K562 (cell line): ENCODE data around the gene MEIKIN. TPM values are rescaled to one million over a fixed set of nuclear protein-coding genes. Genes with fewer than 3 reads are reported as not detected.
A peak's percentile ranks its signal among the peaks of the same experiment; 100 is the strongest.

Experiments used
- BACH1 ChIP-seq: fragments of 200-800 bp; sonication (Bioruptor generic); IDR thresholded peaks from 2 replicates; pipeline ENCODE4 v1.6.1; 2016; ENCODE audit warnings: missing genetic modification characterization, missing compliant biosample characterization
- CCNT2 ChIP-seq: IDR thresholded peaks from 2 replicates; pipeline ENCODE4 v1.6.1; 2011; ENCODE audit warnings: borderline replicate concordance, low read depth, mild to moderate bottlenecking, moderate library complexity, mixed read lengths, low read length; ENCODE audit not compliant: insufficient read length; ENCODE audit errors: extremely low read depth
- FOXJ2 ChIP-seq: fragments of 200-800 bp; sonication (Bioruptor generic); IDR thresholded peaks from 2 replicates; pipeline ENCODE4 v1.6.1; 2016; ENCODE audit warnings: missing genetic modification characterization, missing compliant biosample characterization
- GATAD2B ChIP-seq: fragments of 450-650 bp; IDR thresholded peaks from 2 replicates; pipeline ENCODE4 v1.6.1; 2017; ENCODE audit warnings: mild to moderate bottlenecking, borderline replicate concordance
- KAT2B ChIP-seq: IDR thresholded peaks from one replicate; pipeline ENCODE4 v1.6.1; 2012; ENCODE audit warnings: low read depth, mild to moderate bottlenecking, control low read depth, inconsistent platforms, low read length, moderate library complexity
- LARP7 ChIP-seq: fragments of 450-650 bp; IDR thresholded peaks from 2 replicates; pipeline ENCODE4 v1.6.1; 2016
- MAFK ChIP-seq: IDR thresholded peaks from 2 replicates; pipeline ENCODE4 v1.6.1; 2011; ENCODE audit warnings: low read length, improper control_type of control experiment
- MAZ ChIP-seq, 2 experiments: fragments of 450-650 bp in 1 of 2; sonication (generic) in 1 of 2; formaldehyde crosslinking; IDR thresholded peaks in 1 of 2; conservative IDR thresholded peaks in 1 of 2; 2 replicates each; pipeline versions ENCODE4 v1.4.0 to v1.5.0; 2020; ENCODE audit warnings: mild to moderate bottlenecking in 1 of 2, missing genetic modification reagents in 1 of 2
- MXI1 ChIP-seq: IDR thresholded peaks from 2 replicates; pipeline ENCODE4 v1.6.1; 2011; ENCODE audit warnings: low read depth, mild to moderate bottlenecking, improper control_type of control experiment, low read length
- NCOA1 ChIP-seq: fragments of 450-650 bp; IDR thresholded peaks from 2 replicates; pipeline ENCODE4 v1.6.1; 2016; ENCODE audit warnings: low read depth
- NCOR1 ChIP-seq: fragments of 450-650 bp; IDR thresholded peaks from 2 replicates; pipeline ENCODE4 v1.6.1; 2016; ENCODE audit warnings: mild to moderate bottlenecking, moderate library complexity
- SMAD3 ChIP-seq: fragments of 450-650 bp; formaldehyde crosslinking; conservative IDR thresholded peaks from 2 replicates; pipeline ENCODE4 v1.4.0; 2020; ENCODE audit warnings: mild to moderate bottlenecking
- SOX6 ChIP-seq: fragments of 450-650 bp; IDR thresholded peaks from 2 replicates; pipeline ENCODE4 v1.6.1; 2014; ENCODE audit warnings: mild to moderate bottlenecking
- TAF1 ChIP-seq: IDR thresholded peaks from 2 replicates; pipeline ENCODE4 v1.6.1; 2011; ENCODE audit warnings: mild to moderate bottlenecking, low read length, moderate library complexity; ENCODE audit not compliant: insufficient read depth, control insufficient read depth, severe bottlenecking; ENCODE audit errors: extremely low read depth
- YBX1 ChIP-seq: fragments of 450-650 bp; IDR thresholded peaks from 2 replicates; pipeline ENCODE4 v1.7.1; 2016; ENCODE audit warnings: mild to moderate bottlenecking
- polyA plus RNA-seq, 8 experiments: library from polyadenylated mRNA; depleted of rRNA in 4 of 8; stranded (reverse) in 5 of 8; unstranded in 3 of 8; fragments of >200 nt; fragmentation: Nextera tagmentation in 2 of 8; fragmentation: Illumina TruSeq in 1 of 8; extraction: Ambion mirVana in 2 of 8; extraction: Trizol in 1 of 8; gene quantifications; 2 replicates each; pipeline versions ENCODE4 v1.2.1 to v1.2.3, GENCODE V29; 2011 to 2014; ENCODE audit warnings: inconsistent platforms in 1 of 8, missing spikeins in 1 of 8
- total RNA-seq, 7 experiments: library from RNA; depleted of rRNA in 6 of 7; stranded (reverse); fragments of >200 nt in 6 of 7; fragmentation: Illumina TruSeq in 2 of 7; extraction: Trizol in 2 of 7; gene quantifications; 2 replicates each; pipeline versions ENCODE4 v1.2.1 to v1.2.3, GENCODE V29; 2011 to 2021; ENCODE audit warnings: low replicate concordance in 1 of 7
- TF ChIP-seq, protein P1 (sequence below), 2 experiments: IDR thresholded peaks; 2 replicates each; pipeline ENCODE4 v1.6.1; 2011; ENCODE audit warnings: borderline replicate concordance in 1 of 2, control low read depth in 1 of 2, low read depth in 1 of 2, low read length in 1 of 2, mild to moderate bottlenecking in 1 of 2, mixed read lengths in 1 of 2, moderate library complexity in 1 of 2; ENCODE audit not compliant: insufficient read depth in 1 of 2, insufficient read length in 1 of 2, poor library complexity in 1 of 2, severe bottlenecking in 1 of 2; ENCODE audit errors: extremely low read depth in 1 of 2
- TF ChIP-seq, protein P2 (sequence below): sonication (generic); formaldehyde crosslinking; IDR thresholded peaks from 2 replicates; pipeline ENCODE4 v1.8.0; 2022; ENCODE audit warnings: mild to moderate bottlenecking, missing genetic modification reagents
- TF ChIP-seq, protein P3 (sequence below): fragments of 200-800 bp; sonication (Bioruptor generic); IDR thresholded peaks from 2 replicates; pipeline ENCODE4 v1.6.1; 2017; ENCODE audit warnings: missing genetic modification characterization, missing compliant biosample characterization
- TF ChIP-seq, protein P4 (sequence below): fragments of 450-650 bp; IDR thresholded peaks from 2 replicates; pipeline ENCODE4 v1.6.1; 2017; ENCODE audit warnings: antibody characterized with exemption, mild to moderate bottlenecking

Gene MEIKIN
- total and polyA plus RNA-seq, 9 of the 15 experiments (the other 6 are each of a cell fraction or from before 2014, with no cell fraction given) = 0.18 TPM; not detected in 8

DNA sequence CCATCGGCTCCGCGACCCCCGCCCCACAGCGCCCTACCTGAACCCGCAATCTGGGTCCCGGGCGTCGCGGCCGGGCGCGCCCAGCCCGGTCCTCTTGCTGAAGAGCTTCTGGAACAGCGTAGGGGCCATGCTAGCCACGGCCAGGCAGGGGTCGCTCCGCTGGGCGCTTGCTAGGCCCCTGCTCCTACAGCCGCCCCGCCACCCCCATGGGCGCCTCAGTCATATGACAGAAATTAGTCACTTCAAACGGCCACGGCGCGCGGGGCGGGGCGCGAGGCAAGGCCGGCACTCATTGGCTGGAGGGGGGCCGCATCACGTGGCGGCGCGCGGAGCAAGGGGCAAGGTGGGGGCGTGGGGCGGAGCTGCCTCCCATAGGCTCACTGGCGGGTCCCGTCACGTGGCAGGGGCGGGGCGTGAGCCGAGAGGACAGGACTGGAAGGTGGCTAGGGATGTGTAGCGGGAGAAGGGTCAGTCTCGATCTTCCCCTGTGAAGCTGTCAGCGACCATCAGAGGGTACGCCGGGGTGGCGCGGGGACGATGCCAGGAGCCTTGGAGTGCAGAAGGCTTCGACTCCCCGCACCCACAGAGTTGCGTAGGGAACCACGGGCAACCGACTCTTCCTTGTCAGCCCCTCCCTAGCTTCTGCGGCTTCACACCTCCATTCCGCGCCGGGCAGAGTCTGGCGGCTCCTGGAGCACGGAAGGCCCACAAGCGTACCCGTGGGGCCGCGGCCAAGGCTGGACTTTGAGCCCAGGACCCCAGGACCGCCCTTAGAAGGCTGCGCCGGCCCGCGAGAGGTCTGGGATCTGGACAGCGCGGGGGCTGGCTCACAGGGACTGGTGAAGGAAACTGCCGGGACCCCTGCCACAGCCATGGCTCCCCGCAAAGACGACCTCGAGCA is 148.4 kb downstream of the MEIKIN start, which contains the start of gene FNIP1 (continued):
- TF ChIP-seq CCNT2 (peak; percentile 95), MAFK (no peak), MAZ (CRISPR knock-in tag; conservative IDR thresholded peaks at IDR 0.05 in 1 of 2, IDR thresholded peaks at IDR 0.05 in 1 of 2) (peak; percentile 95 to 96), NCOA1 (no peak), SMAD3 (CRISPR knock-in tag) (peak; percentile 79), KAT2B (no peak), NCOR1 (peak; percentile 52), YBX1 (no peak), BACH1 (tag) (no peak), LARP7 (no peak), SOX6 (peak; percentile 51; the same call in 1 of the 2 replicates), FOXJ2 (0 out of 2 replicates have a peak, but pooled peaks have one; percentile 27), GATAD2B (no peak), MXI1 (no peak), TAF1 (peak; percentile 94)
- TF ChIP-seq, protein P1, sequence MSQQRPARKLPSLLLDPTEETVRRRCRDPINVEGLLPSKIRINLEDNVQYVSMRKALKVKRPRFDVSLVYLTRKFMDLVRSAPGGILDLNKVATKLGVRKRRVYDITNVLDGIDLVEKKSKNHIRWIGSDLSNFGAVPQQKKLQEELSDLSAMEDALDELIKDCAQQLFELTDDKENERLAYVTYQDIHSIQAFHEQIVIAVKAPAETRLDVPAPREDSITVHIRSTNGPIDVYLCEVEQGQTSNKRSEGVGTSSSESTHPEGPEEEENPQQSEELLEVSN (IDR thresholded peaks at IDR 0.05; ENCODE audit: borderline replicate concordance in 1 of 2, extremely low read depth in 1 of 2, insufficient read depth in 1 of 2, insufficient read length in 1 of 2, low read depth in 1 of 2, low read length in 1 of 2, poor library complexity in 1 of 2, severe bottlenecking in 1 of 2) = peak; percentile 87 to 89
- TF ChIP-seq, protein P2, sequence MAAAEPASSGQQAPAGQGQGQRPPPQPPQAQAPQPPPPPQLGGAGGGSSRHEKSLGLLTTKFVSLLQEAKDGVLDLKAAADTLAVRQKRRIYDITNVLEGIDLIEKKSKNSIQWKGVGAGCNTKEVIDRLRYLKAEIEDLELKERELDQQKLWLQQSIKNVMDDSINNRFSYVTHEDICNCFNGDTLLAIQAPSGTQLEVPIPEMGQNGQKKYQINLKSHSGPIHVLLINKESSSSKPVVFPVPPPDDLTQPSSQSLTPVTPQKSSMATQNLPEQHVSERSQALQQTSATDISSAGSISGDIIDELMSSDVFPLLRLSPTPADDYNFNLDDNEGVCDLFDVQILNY (CRISPR knock-in tag) = peak; percentile 98
- TF ChIP-seq, protein P3, sequence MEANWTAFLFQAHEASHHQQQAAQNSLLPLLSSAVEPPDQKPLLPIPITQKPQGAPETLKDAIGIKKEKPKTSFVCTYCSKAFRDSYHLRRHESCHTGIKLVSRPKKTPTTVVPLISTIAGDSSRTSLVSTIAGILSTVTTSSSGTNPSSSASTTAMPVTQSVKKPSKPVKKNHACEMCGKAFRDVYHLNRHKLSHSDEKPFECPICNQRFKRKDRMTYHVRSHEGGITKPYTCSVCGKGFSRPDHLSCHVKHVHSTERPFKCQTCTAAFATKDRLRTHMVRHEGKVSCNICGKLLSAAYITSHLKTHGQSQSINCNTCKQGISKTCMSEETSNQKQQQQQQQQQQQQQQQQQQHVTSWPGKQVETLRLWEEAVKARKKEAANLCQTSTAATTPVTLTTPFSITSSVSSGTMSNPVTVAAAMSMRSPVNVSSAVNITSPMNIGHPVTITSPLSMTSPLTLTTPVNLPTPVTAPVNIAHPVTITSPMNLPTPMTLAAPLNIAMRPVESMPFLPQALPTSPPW (CRISPR knock-in tag) = peak; percentile 98
- TF ChIP-seq, protein P4, sequence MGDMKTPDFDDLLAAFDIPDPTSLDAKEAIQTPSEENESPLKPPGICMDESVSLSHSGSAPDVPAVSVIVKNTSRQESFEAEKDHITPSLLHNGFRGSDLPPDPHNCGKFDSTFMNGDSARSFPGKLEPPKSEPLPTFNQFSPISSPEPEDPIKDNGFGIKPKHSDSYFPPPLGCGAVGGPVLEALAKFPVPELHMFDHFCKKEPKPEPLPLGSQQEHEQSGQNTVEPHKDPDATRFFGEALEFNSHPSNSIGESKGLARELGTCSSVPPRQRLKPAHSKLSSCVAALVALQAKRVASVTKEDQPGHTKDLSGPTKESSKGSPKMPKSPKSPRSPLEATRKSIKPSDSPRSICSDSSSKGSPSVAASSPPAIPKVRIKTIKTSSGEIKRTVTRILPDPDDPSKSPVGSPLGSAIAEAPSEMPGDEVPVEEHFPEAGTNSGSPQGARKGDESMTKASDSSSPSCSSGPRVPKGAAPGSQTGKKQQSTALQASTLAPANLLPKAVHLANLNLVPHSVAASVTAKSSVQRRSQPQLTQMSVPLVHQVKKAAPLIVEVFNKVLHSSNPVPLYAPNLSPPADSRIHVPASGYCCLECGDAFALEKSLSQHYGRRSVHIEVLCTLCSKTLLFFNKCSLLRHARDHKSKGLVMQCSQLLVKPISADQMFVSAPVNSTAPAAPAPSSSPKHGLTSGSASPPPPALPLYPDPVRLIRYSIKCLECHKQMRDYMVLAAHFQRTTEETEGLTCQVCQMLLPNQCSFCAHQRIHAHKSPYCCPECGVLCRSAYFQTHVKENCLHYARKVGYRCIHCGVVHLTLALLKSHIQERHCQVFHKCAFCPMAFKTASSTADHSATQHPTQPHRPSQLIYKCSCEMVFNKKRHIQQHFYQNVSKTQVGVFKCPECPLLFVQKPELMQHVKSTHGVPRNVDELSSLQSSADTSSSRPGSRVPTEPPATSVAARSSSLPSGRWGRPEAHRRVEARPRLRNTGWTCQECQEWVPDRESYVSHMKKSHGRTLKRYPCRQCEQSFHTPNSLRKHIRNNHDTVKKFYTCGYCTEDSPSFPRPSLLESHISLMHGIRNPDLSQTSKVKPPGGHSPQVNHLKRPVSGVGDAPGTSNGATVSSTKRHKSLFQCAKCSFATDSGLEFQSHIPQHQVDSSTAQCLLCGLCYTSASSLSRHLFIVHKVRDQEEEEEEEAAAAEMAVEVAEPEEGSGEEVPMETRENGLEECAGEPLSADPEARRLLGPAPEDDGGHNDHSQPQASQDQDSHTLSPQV = peak; percentile 81
